ENCODE results near the gene SYT2.
"Not testable (repeated sequence)": the region's sequence is repeated elsewhere in the genome, so short reads cannot be mapped to it uniquely, and the experiment has no call there.

The SYT2 gene

GRCh38 chr1:202569393-202570322, 140.6 kb downstream of the SYT2 start:
- no peak for DNase-seq (ENCODE audit: low read depth)

GRCh38 chr1:202568826-202569225, 141.4 kb downstream of the SYT2 start:
- no peak for DNase-seq (ENCODE audit: low read depth)

GRCh38 chr1:202568410-202568809, 141.8 kb downstream of the SYT2 start:
- no peak for DNase-seq (ENCODE audit: low read depth)

GRCh38 chr1:202567738-202568137, 142.5 kb downstream of the SYT2 start:
- DNase-seq (ENCODE audit: low read depth): no peak

- no peak for DNase-seq (ENCODE audit: low read depth)
Measured at GRCh38 chr1:202565890-202566602, 144.2 kb downstream of the SYT2 start.

GRCh38 chr1:202564958-202565495, 145.2 kb downstream of the SYT2 start:
- DNase-seq (ENCODE audit: low read depth): no peak

GRCh38 chr1:202563818-202564217, 146.4 kb downstream of the SYT2 start:
- DNase-seq (ENCODE audit: low read depth): no peak

- no peak for DNase-seq (ENCODE audit: low read depth)
Measured at GRCh38 chr1:202562444-202563060, 147.7 kb downstream of the SYT2 start.

GRCh38 chr1:202561726-202562443, 148.4 kb downstream of the SYT2 start:
- DNase-seq (ENCODE audit: low read depth): no peak

- DNase-seq (ENCODE audit: low read depth): no peak
Measured at GRCh38 chr1:202561240-202561639, 149.0 kb downstream of the SYT2 start.

- not testable (repeated sequence) for DNase-seq (ENCODE audit: low read depth)
Measured at GRCh38 chr1:202557662-202558061, 152.6 kb downstream of the SYT2 start.

GRCh38 chr1:202556037-202556436, 154.2 kb downstream of the SYT2 start:
- DNase-seq (ENCODE audit: low read depth): not testable (repeated sequence)

GRCh38 chr1:202554619-202555018, 155.6 kb downstream of the SYT2 start:
- not testable (repeated sequence) for DNase-seq (ENCODE audit: low read depth)

GRCh38 chr1:202553560-202554038, 156.7 kb downstream of the SYT2 start:
- no peak for DNase-seq (ENCODE audit: low read depth)

- DNase-seq (ENCODE audit: low read depth): not testable (repeated sequence)
Measured at GRCh38 chr1:202553078-202553477, 157.2 kb downstream of the SYT2 start.

GRCh38 chr1:202552615-202553014, 157.6 kb downstream of the SYT2 start:
- not testable (repeated sequence) for DNase-seq (ENCODE audit: low read depth)

GRCh38 chr1:202551683-202552082, 158.6 kb downstream of the SYT2 start:
- DNase-seq (ENCODE audit: low read depth): no peak

- not testable (repeated sequence) for DNase-seq (ENCODE audit: low read depth)
Measured at GRCh38 chr1:202550088-202550487, 160.2 kb downstream of the SYT2 start.

- no peak for DNase-seq (ENCODE audit: low read depth)
Measured at GRCh38 chr1:202547215-202547614, 163.0 kb downstream of the SYT2 start.

- DNase-seq (ENCODE audit: low read depth): not testable (repeated sequence)
Measured at GRCh38 chr1:202546796-202547195, 163.5 kb downstream of the SYT2 start.

GRCh38 chr1:202546377-202546776, 163.9 kb downstream of the SYT2 start:
- DNase-seq (ENCODE audit: low read depth): not testable (repeated sequence)

Data from activated T-helper 1 cell treated with Interleukin-2 at 50 U/mL for 16 hours (primary cell).